Activated CD4-positive, alpha-beta memory T cell treated with anti-CD3 and anti-CD28 coated beads, Interleukin-2, amount 10 ng/mL, durations not matched to agents 7 days and 5 days (primary cell): Measurements from ENCODE around the gene ASB12. TPM values are rescaled to one million over a fixed set of nuclear protein-coding genes. Genes with fewer than 3 reads are reported as not detected.

Experiments used
- CTCF ChIA-PET: fragments of 350-600 bp; sonication (Branson Sonifier 250); formaldehyde crosslinking; loops from one replicate; lab custom pipeline; 2021; ENCODE audit warnings: antibody characterized with exemption, inconsistent platforms; lab: Charles Lee
- POLR2A ChIA-PET: fragments of 350-600 bp; sonication (Branson Sonifier 250); formaldehyde crosslinking; loops from one replicate; lab custom pipeline; 2021; ENCODE audit warnings: antibody characterized with exemption; lab: Charles Lee
- DNase-seq: peaks from one replicate; pipeline ENCODE4 v3.0.0-alpha.2; 2020
- H3K27ac Mint-ChIP-seq: one replicate; pipeline ENCODE4 v1.8.0; 2021; ENCODE audit warnings: mild to moderate bottlenecking, mixed read lengths
- H3K27me3 Mint-ChIP-seq: one replicate; pipeline ENCODE4 v1.8.0; 2021; ENCODE audit warnings: mixed read lengths
- H3K36me3 Mint-ChIP-seq: one replicate; pipeline ENCODE4 v1.8.0; 2021; ENCODE audit warnings: low read depth, mixed read lengths
- H3K4me1 Mint-ChIP-seq: one replicate; pipeline ENCODE4 v1.8.0; 2021; ENCODE audit warnings: mixed read lengths
- H3K4me3 Mint-ChIP-seq: one replicate; pipeline ENCODE4 v1.8.0; 2021; ENCODE audit warnings: mild to moderate bottlenecking, mixed read lengths
- H3K9me3 Mint-ChIP-seq: one replicate; pipeline ENCODE4 v1.8.0; 2021; ENCODE audit warnings: mixed read lengths
- total RNA-seq, 2 experiments: library from RNA; stranded (reverse); gene quantifications; one replicate each; pipeline ENCODE4 v1.2.3, GENCODE V29; 2021

ASB12 gene
- total RNA-seq, 2 experiments from 2014 or later = 0.38 TPM; not detected in 1

DNA sequence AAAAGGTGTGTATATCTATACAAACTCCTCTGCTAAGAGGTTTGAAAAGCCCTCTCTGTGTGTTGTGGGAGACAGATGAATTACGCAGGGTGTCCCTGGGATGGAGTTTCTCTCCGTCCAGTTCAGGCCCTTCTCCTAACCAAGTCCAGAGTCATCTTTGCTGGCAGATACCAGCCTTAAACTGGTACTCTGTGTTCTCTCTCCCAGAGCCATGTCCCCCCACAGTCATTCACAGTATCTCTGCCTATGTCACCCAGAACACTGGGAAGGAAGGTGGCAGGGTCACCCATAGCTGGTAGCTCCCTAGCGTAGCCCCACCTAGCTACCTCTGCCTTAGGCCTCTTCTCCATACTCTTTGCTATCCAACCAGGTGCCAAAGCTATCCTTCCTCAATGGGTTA is 33.8 kb downstream of the ASB12 start:
- ChIA-PET CTCF (no interaction called here), POLR2A (no interaction called here)
- no peaks in the 10 kb centered on the region for H3K27me3 Mint-ChIP-seq
- no peaks in the 10 kb centered on the region for H3K4me1 Mint-ChIP-seq
- no peak overlapping the region for H3K4me3 Mint-ChIP-seq
- DNase-seq = no peak
- no peaks in the 10 kb centered on the region for H3K9me3 Mint-ChIP-seq
- no peak overlapping the region for H3K27ac Mint-ChIP-seq
- peaks cover 7% of the 10 kb centered on the region for H3K36me3 Mint-ChIP-seq

DNA sequence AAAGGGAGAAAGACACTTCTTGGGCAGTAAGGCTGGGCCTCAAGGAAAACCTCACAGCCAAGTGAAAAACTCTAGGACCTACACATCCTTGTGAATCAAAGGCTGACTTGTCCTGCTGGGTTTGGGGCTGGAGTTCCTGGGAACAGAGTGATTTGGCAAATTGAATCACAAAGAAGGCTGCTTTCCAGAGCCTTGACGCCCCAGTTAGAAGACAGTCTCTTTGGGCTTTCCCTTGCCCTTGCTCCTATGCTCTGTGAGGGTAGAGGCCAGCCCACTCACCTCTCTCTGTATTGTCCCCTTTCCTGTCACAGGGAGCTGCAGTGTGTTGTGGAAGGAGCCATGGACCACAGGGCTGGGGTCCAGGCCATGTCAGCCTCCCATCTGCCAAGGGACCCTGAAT is 34.5 kb downstream of the ASB12 start:
- no peak overlapping the region for H3K4me3 Mint-ChIP-seq
- ChIA-PET CTCF (no interaction called here), POLR2A (no interaction called here)
- no peaks in the 10 kb centered on the region for H3K27me3 Mint-ChIP-seq
- no peaks in the 10 kb centered on the region for H3K4me1 Mint-ChIP-seq
- peaks cover 10% of the 10 kb centered on the region for H3K36me3 Mint-ChIP-seq
- H3K27ac Mint-ChIP-seq = no peak overlapping the region
- no peak for DNase-seq
- H3K9me3 Mint-ChIP-seq = no peaks in the 10 kb centered on the region

DNA sequence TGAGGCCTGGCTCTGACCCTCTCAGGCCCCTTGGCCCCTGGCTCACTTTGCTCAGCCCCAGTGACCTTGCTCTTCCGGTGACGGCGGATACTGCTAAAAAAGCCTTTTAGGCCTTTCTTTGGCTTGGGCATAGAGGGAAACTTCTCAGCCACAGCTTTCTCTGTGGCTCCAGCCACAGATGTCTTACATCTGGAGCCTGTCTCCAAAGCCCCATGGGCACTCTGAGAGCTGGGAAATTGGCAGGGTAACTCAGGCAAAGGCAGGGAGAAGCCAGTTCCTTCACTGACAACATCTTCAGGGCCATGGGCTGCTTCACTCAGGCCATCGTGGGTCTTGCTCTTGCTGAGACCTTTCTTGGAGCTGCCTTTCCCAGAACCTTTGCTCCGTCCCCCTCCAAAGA is 37.7 kb downstream of the ASB12 start:
- Mint-ChIP-seq H3K9me3 (no peaks in the 10 kb centered on the region), H3K27ac (no peak overlapping the region), H3K27me3 (no peaks in the 10 kb centered on the region), H3K4me1 (no peaks in the 10 kb centered on the region), H3K4me3 (no peak overlapping the region), H3K36me3 (peaks cover 10% of the 10 kb centered on the region)
- ChIA-PET POLR2A (no interaction called here), CTCF (no interaction called here)
- DNase-seq = no peak

DNA sequence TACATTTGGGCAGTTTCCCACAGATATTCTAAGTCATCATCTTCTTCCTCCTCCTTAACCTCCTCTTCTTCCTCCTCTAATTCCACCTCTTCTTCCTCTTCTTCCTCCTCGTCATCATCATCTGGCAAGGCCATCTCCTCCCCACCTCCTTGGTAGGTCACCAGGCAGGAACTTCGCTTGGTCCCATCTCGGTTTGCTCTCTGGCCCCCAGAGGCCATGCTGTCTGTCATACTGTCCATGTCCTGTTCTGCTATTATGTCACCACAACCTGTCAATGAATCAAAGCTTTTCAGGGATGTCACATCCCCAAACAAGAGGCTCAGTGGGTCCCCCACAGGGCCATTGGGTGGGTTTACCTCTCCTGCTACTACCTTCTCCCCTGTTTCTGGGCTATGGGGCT is 38.4 kb downstream of the ASB12 start:
- POLR2A ChIA-PET = no interaction called here
- Mint-ChIP-seq H3K9me3 (no peaks in the 10 kb centered on the region), H3K27me3 (no peaks in the 10 kb centered on the region), H3K36me3 (peaks cover 10% of the 10 kb centered on the region), H3K4me1 (no peaks in the 10 kb centered on the region), H3K27ac (no peak overlapping the region), H3K4me3 (no peak overlapping the region)
- no peak for DNase-seq
- CTCF ChIA-PET = no interaction called here

DNA sequence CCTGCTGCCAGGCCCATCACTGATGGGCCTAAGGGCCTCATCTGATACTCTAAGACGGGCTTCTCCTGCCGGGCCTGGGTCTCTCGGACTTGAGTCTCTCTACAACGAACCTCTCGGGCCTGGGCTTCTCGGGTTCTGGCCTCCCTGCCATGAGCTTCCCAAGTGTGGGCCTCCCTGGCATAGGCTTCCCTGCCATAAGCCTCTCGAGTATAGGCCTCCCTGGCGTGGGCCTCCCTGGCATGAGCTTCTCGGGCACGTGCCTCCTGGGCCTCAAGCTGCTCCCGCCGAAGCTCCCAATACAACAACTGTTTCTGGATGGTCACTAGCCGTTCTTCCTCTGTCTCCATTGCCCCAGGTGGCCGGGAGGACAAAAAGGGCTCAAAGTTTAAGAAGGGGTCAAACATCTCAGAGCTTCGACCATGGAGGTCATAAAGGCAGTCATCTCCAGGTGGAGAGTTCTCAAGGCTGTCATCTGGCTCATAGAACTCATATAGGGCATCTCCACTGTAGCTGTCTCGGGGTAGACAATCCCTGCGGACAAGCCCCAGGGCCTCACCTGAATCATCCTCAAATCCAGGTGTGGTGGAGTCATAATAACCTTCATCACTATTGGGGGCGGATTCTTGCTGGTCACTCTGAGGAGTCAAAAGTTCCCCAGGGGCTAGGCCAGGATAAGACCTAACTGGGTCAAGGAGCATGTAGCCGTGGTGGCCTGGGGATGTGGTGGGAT is 39.0 kb downstream of the ASB12 start:
- H3K4me3 Mint-ChIP-seq = no peak overlapping the region
- H3K9me3 Mint-ChIP-seq = no peaks in the 10 kb centered on the region
- peaks cover 10% of the 10 kb centered on the region for H3K36me3 Mint-ChIP-seq
- CTCF ChIA-PET = no interaction called here
- H3K4me1 Mint-ChIP-seq = no peaks in the 10 kb centered on the region
- H3K27me3 Mint-ChIP-seq = no peaks in the 10 kb centered on the region
- DNase-seq = no peak
- POLR2A ChIA-PET = no interaction called here
- no peak overlapping the region for H3K27ac Mint-ChIP-seq

DNA sequence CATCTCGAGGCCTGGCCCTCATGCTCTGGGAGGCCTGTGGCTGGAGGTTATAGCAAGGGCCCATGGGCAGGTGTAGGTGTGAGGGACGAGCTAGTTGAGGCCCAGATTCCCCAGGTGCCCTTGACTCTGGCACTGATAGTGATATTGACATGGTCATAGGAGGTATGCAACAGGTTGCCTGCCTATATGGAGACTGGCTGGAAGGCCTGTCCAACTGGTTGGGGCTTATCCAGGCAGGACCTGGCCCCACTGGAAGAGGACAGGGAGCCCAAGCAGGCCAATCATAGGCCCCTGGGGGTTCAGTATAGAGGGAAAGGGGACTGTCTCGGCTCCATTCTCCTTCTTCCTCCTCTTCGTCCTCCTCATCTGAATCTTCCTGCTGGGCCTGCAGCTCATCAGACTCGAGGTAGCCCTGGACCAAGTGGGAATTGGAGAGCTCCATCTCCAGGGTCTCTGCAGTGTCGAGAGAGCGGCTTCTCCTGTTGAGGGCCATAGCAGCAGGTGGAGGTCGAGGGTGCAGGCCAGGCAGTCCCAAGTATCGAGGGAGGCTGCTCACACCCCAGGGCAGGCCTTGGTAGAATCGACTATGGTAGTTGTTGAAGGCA is 40.2 kb downstream of the ASB12 start:
- ChIA-PET POLR2A (no interaction called here), CTCF (no interaction called here)
- no peak overlapping the region for H3K27ac Mint-ChIP-seq
- no peaks in the 10 kb centered on the region for H3K4me1 Mint-ChIP-seq
- no peaks in the 10 kb centered on the region for H3K9me3 Mint-ChIP-seq
- no peaks in the 10 kb centered on the region for H3K27me3 Mint-ChIP-seq
- DNase-seq = no peak
- no peak overlapping the region for H3K4me3 Mint-ChIP-seq
- peaks cover 10% of the 10 kb centered on the region for H3K36me3 Mint-ChIP-seq

DNA sequence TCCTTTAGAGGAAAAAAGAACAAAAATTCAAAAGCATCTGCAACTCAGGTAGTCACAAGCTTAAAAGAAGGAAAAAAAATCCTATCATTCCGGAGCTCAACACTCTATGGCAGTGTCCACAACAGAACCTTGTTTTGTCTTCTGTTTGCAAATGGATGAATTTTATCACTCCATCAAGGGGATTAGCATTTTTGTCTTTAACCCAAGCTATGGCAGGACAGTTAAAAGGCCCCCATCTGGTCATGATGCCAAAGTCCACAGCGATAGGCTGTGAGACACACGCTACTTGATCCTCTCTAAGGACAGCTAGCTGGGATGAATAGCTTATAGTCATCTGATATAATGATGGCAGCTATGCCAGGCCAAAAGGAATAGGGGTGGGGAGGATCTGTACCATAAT is 41.5 kb downstream of the ASB12 start:
- Mint-ChIP-seq H3K27ac (no peak overlapping the region), H3K9me3 (no peaks in the 10 kb centered on the region), H3K4me1 (no peaks in the 10 kb centered on the region), H3K4me3 (no peak overlapping the region), H3K36me3 (peaks cover 10% of the 10 kb centered on the region), H3K27me3 (no peaks in the 10 kb centered on the region)
- POLR2A ChIA-PET = no interaction called here
- CTCF ChIA-PET = no interaction called here
- DNase-seq = no peak

DNA sequence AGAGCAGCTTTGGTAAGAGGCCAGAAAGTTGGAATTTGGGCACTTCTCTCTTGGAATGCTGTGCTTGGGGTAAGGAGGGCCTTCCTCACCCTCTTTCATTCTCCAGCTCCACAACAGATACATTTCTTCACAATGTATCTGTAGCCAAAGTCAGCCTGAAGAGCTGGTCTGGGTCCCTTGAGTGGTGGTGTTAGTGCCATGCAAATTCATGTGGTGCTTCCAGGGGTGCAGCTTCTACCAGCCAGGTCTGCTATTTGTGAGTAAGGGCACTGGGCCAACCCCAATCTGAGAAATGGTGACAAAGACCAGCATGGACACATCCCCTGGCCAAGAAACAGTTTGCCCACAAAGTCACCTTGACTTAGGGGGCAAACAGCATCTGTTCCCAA is 42.7 kb downstream of the ASB12 start:
- H3K36me3 Mint-ChIP-seq = peaks cover 7% of the 10 kb centered on the region
- H3K27me3 Mint-ChIP-seq = no peaks in the 10 kb centered on the region
- no peaks in the 10 kb centered on the region for H3K9me3 Mint-ChIP-seq
- DNase-seq = no peak
- no peak overlapping the region for H3K27ac Mint-ChIP-seq
- ChIA-PET POLR2A (no interaction called here), CTCF (no interaction called here)
- H3K4me3 Mint-ChIP-seq = no peak overlapping the region
- H3K4me1 Mint-ChIP-seq = no peaks in the 10 kb centered on the region

DNA sequence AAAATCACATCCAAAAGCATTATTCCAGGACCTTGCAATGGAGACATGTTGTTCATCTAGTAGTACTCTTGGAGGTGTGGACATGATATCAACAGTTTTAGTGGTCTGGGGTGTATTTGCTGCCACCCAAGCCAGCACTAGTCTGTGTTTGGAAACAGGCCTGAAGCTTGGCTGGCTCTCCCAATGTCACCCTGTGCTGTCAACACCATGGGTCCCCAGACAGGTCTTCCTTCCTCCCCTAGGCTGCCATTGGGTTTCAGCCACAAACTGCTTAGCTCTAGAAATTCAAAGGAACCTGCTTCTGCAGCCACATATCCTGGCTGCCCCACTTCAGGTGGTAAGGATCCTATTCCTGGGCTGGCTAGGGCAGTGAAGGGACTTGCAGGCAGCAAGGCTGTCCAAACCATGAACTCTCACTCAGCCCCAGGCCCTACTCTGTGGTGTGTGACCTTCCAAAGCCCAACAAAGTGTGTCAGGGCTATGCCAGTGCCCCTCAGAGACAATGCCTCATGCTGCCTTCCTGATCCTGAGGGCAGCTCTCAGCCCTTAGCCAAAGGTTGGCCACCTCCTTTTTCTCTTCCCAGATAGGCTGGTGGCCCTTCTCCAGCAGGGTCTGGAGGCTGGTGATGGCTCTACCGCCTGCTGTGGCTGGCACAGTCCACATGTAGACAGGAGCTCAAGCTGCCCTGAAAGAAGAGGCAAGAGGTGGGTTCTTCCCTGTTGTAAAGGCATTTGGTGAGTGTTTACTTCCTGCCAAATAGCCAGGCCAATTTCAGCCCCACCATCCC is 43.2 kb downstream of the ASB12 start:
- H3K27me3 Mint-ChIP-seq = no peaks in the 10 kb centered on the region
- no peaks in the 10 kb centered on the region for H3K4me1 Mint-ChIP-seq
- H3K4me3 Mint-ChIP-seq = no peak overlapping the region
- DNase-seq = no peak
- POLR2A ChIA-PET = no interaction called here
- no peaks in the 10 kb centered on the region for H3K9me3 Mint-ChIP-seq
- H3K36me3 Mint-ChIP-seq = peaks cover 7% of the 10 kb centered on the region
- H3K27ac Mint-ChIP-seq = no peak overlapping the region
- CTCF ChIA-PET = interaction anchor here (0.7 kb wide), 1 partner anchor 1554 kb away, joined by 3 read pairs; no protein-coding TSS in a partner anchor

DNA sequence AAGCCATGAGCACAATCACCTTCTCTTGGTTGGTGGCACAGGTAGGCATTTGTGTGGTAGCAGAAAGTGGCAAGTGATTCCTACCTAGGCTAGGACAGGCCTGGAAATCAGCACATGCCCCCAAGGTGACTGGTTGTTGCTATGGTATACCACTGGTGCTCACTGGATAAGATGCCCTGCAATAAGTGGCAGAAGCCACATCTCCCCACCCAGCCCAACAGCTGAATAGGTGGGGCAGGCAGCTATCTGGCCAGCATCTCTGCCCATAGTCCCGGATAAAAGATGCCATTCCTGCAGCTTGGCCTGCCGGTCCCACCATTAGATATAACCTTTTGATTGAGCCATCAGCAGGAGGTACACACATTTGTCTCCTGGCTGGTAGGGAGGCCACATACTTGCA is 46.0 kb downstream of the ASB12 start:
- CTCF ChIA-PET = no interaction called here
- H3K27ac Mint-ChIP-seq = no peak overlapping the region

DNA sequence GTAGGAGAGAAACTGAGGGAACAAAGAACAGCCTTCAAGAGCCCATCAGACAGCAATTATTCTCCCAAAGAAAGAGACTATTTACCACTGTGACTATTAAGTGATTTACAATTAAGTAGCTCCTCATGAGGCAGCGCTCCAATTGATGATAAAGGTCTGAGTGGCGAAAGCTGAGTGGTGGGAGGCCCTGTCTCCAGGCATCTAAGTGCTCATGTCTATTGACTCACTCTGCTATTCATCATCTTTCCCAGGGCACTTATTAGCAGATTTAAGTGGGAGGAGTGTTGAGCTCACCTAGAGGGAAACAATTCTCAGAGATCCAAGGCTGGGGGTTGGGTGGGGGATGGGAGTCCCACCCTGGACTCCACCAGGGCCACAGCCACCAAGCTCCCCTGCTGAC is 48.2 kb downstream of the ASB12 start:
- Mint-ChIP-seq H3K27me3 (no peaks in the 10 kb centered on the region), H3K4me3 (no peak overlapping the region), H3K36me3 (no peaks in the 10 kb centered on the region), H3K4me1 (no peaks in the 10 kb centered on the region), H3K9me3 (no peaks in the 10 kb centered on the region), H3K27ac (no peak overlapping the region)
- no peak for DNase-seq
- CTCF ChIA-PET = no interaction called here
- POLR2A ChIA-PET = no interaction called here

More for the DNA sequence above, 46.0 kb downstream of the ASB12 start:
- H3K9me3 Mint-ChIP-seq = no peaks in the 10 kb centered on the region
- DNase-seq = no peak
- no peak overlapping the region for H3K4me3 Mint-ChIP-seq
- no peaks in the 10 kb centered on the region for H3K4me1 Mint-ChIP-seq
- H3K27me3 Mint-ChIP-seq = no peaks in the 10 kb centered on the region
- POLR2A ChIA-PET = no interaction called here
- H3K36me3 Mint-ChIP-seq = no peaks in the 10 kb centered on the region

DNA sequence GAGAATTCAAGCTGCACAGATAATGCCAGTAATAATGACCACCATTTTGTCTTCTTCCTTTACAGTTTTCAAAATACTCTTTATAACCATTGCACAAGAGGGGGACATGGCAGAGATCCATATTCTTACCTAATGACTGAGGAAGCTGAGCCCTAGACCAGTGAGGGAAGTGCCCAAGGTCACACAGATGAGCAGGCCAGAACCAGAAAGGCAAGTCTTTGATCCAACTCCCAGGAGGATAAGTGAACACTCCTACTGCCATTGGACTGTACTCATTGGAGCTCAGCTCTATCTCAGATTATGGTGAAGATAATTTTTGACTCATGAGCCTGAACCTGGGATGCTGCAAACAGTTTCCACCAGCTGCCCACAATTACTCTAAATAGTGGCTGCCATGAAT is 53.5 kb downstream of the ASB12 start:
- no peak for DNase-seq
- no peak overlapping the region for H3K4me3 Mint-ChIP-seq
- H3K27me3 Mint-ChIP-seq = no peaks in the 10 kb centered on the region
- CTCF ChIA-PET = no interaction called here
- H3K9me3 Mint-ChIP-seq = no peaks in the 10 kb centered on the region
- no peak overlapping the region for H3K27ac Mint-ChIP-seq
- no peaks in the 10 kb centered on the region for H3K36me3 Mint-ChIP-seq
- H3K4me1 Mint-ChIP-seq = no peaks in the 10 kb centered on the region
- POLR2A ChIA-PET = no interaction called here
